Stimulated activated CD4-positive, alpha-beta T cell treated with anti-CD3 and anti-CD28 coated beads, Interleukin-12 subunit alpha, Interleukin-12 subunit beta, amount 100 ng/mL, for 48 hours (primary cell): ENCODE results near the gene HPDL.
"Not testable (repeated sequence)": the region's sequence is repeated elsewhere in the genome, so short reads cannot be mapped to it uniquely, and the experiment has no call there.

Experiments used
- DNase-seq, 3 donors: peaks; one replicate each; pipeline ENCODE4 v3.0.0-alpha.2; 2020; ENCODE audit warnings: low read depth in 2 of 3, low spot score in 1 of 3

Gene HPDL

GRCh38 chr1:45348966-45349677, 22.4 kb downstream of the HPDL start:
- DNase-seq: no peak

GRCh38 chr1:45351508-45351907, 24.8 kb downstream of the HPDL start:
- no peak for DNase-seq

- no peak for DNase-seq
These were observed 27.0 kb downstream of the HPDL start for GRCh38 chr1:45353685-45354084.

GRCh38 chr1:45354838-45355237, 28.1 kb downstream of the HPDL start:
- DNase-seq: no peak

- DNase-seq: no peak
These were observed 29.0 kb downstream of the HPDL start for GRCh38 chr1:45355683-45356082.

GRCh38 chr1:45356186-45356585, 29.5 kb downstream of the HPDL start:
- DNase-seq: no peak

GRCh38 chr1:45359882-45360513, 33.3 kb downstream of the HPDL start:
- DNase-seq: peak in 2 of 3 donors; percentile 38 to 65

GRCh38 chr1:45360981-45361380, 34.3 kb downstream of the HPDL start:
- DNase-seq: not testable (repeated sequence)

GRCh38 chr1:45364294-45364693, 37.6 kb downstream of the HPDL start:
- no peak for DNase-seq

- no peak for DNase-seq
These were observed 38.4 kb downstream of the HPDL start for GRCh38 chr1:45365051-45365450.

- DNase-seq: no peak
These were observed 43.9 kb downstream of the HPDL start for GRCh38 chr1:45370575-45370974.

- no peak for DNase-seq
These were observed 46.9 kb downstream of the HPDL start for GRCh38 chr1:45373573-45373972.

- DNase-seq: no peak
These were observed 48.7 kb downstream of the HPDL start for GRCh38 chr1:45375104-45376090.

- no peak for DNase-seq
These were observed 51.5 kb downstream of the HPDL start for GRCh38 chr1:45378184-45378583.
